ENCODE measurements around the gene TMEM11. TPM values are rescaled to one million over a fixed set of nuclear protein-coding genes. Genes with fewer than 3 reads are reported as not detected.

Gene TMEM11
- total and polyA plus RNA-seq, 2 of the 8 experiments (the other 6 are each of a cell fraction or from before 2014, with no cell fraction given): 33.3 to 90.4 TPM

DNA sequence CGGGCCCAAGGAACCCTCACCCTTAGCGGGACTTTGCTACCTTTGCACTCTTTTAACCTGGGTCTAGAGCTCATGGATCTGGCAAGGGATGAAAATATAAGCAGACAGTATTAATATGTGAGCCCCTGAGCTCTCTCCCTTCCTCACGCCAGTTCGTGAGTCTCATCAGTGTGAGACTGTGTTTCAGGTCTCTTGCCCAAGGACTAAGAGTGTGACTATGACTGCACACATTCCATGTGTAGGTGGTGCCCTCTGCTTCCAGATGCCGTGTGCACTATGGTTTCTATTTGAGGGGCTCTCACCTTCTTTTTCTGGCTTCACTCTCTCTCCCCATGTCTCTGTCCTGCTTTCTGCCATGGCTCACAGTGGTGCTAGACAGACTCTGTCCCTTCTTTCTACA lies 46.7 kb downstream of the TMEM11 start:
- no peak overlapping the region for H2BK5ac ChIP-seq (ENCODE audit: low read depth, low read length)
- H4K20me1 ChIP-seq (replicated peaks in 1 of 2; ENCODE audit: control insufficient read depth in 1 of 2, insufficient read depth in 2 of 2, low read length in 2 of 2): no peaks in the 10 kb centered on the region
- no peak overlapping the region for H2BK20ac ChIP-seq (ENCODE audit: low read length)
- no peak overlapping the region for H3K23ac ChIP-seq (ENCODE audit: insufficient read length)
- H3K9ac ChIP-seq (replicated peaks in 1 of 4; ENCODE audit: extremely low read depth in 1 of 4, low read depth in 3 of 4, low read length in 3 of 4): no peak overlapping the region
- no peak overlapping the region for H3K56ac ChIP-seq (replicated peaks; ENCODE audit: insufficient read length, low read depth, low read length)
- H3K36me3 ChIP-seq (ENCODE audit: control insufficient read depth in 2 of 4, insufficient read depth in 4 of 4, low read length in 3 of 4): no peaks in the 10 kb centered on the region
- H3K4me3 ChIP-seq (ENCODE audit: extremely low read depth in 1 of 4, insufficient read depth in 2 of 4, low read depth in 3 of 4, low read length in 4 of 4): no peak overlapping the region
- no peak overlapping the region for H4K5ac ChIP-seq (ENCODE audit: insufficient read length, low read depth, low read length)
- H3K4me2 ChIP-seq (ENCODE audit: insufficient read depth in 1 of 2, low read depth in 2 of 2, low read length in 2 of 2): no peak overlapping the region
- no peaks in the 10 kb centered on the region for H3K27me3 ChIP-seq (replicated peaks in 1 of 4; ENCODE audit: control insufficient read depth in 3 of 4, extremely low read depth in 1 of 4, insufficient read depth in 3 of 4, low read length in 3 of 4)
- no peak overlapping the region for H3K4ac ChIP-seq (replicated peaks; ENCODE audit: insufficient read length, low read depth, low read length)
- no peak overlapping the region for H2BK15ac ChIP-seq (ENCODE audit: low read length)
- no peak overlapping the region for H2AK5ac ChIP-seq (ENCODE audit: low read depth, low read length)
- no peaks in the 10 kb centered on the region for H3K4me1 ChIP-seq (replicated peaks in 1 of 4; ENCODE audit: control insufficient read depth in 3 of 4, insufficient read depth in 4 of 4, low read length in 3 of 4)
- H3K23me2 ChIP-seq (ENCODE audit: low read depth, low read length): no peaks in the 10 kb centered on the region
- no peak overlapping the region for H4K8ac ChIP-seq (ENCODE audit: extremely low read depth, insufficient read depth, low read length)
- H3K27ac ChIP-seq (ENCODE audit: low read depth, low read length): no peak overlapping the region
- no peak overlapping the region for H2BK12ac ChIP-seq (ENCODE audit: low read depth, low read length)
- ChIA-PET POLR2A (ENCODE audit: partially characterized antibody) (no interaction called here), CTCF (ENCODE audit: partially characterized antibody) (interaction anchor here (0.7 to 1.4 kb wide), 4 partner anchors 9 to 112 kb away, joined by 3 read pairs; no protein-coding TSS in a partner anchor)
- 90% methylated on average over 5 of the region's 5 CpGs; no CpG with 5 or more reads in 1 of the 2 experiments for WGBS, 2 experiments (ENCODE audit: extremely low coverage in 1 of 2, insufficient coverage in 1 of 2, insufficient read length in 1 of 2, insufficient replicate concordance in 2 of 2, low coverage in 1 of 2, low lambda C conversion rate in 2 of 2, missing lambda C conversion rate in 1 of 2)
- H3K18ac ChIP-seq (ENCODE audit: extremely low read depth, low read length): no peak overlapping the region
- no peak overlapping the region for H3K14ac ChIP-seq (ENCODE audit: insufficient read length)
- H4K91ac ChIP-seq (replicated peaks; ENCODE audit: insufficient read length, low read length): no peak overlapping the region
- TF ChIP-seq ATF3 (IDR thresholded peaks at IDR 0.05; ENCODE audit: insufficient read depth, low read depth, low read length) (no peak), BACH1 (IDR thresholded peaks at IDR 0.05; ENCODE audit: low read length) (no peak), JUN (IDR thresholded peaks at IDR 0.05; ENCODE audit: low read depth, low read length) (no peak), SUZ12 (IDR thresholded peaks at IDR 0.05; ENCODE audit: low read length) (no peak), SIRT6 (IDR thresholded peaks at IDR 0.05; ENCODE audit: low read length) (no peak), SAP30 (IDR thresholded peaks at IDR 0.05; ENCODE audit: insufficient read depth, insufficient replicate concordance, low read length) (no peak), E2F6 (IDR thresholded peaks at IDR 0.05) (no peak), CHD2 (IDR thresholded peaks at IDR 0.05; ENCODE audit: low read length) (no peak), BCL11A (IDR thresholded peaks at IDR 0.05; ENCODE audit: low read depth in 2 of 2, low read length in 2 of 2) (no peak), SIN3A (conservative IDR thresholded peaks at IDR 0.05 in 1 of 2, IDR thresholded peaks at IDR 0.05 in 1 of 2; ENCODE audit: low read depth in 1 of 2, low read length in 2 of 2) (no peak), RBBP5 (IDR thresholded peaks at IDR 0.05; ENCODE audit: borderline replicate concordance, low read depth, low read length) (no peak)
- no peak overlapping the region for H2BK120ac ChIP-seq (replicated peaks; ENCODE audit: low read depth, low read length)
- H3K9me3 ChIP-seq (ENCODE audit: insufficient read depth in 2 of 2, low read depth in 1 of 2, low read length in 1 of 2): no peaks in the 10 kb centered on the region
- FAIRE-seq: no peak
- no peak for DNase-seq (ENCODE audit: low read depth in 1 of 2, low spot score in 2 of 2)
- no peaks in the 10 kb centered on the region; the same call in 1 of the 2 replicates for H3K79me1 ChIP-seq (ENCODE audit: low read depth, low read length)
- H3K79me2 ChIP-seq (ENCODE audit: control insufficient read depth in 1 of 2, insufficient read depth in 2 of 2, low read length in 2 of 2): no peaks in the 10 kb centered on the region
- no peak overlapping the region for H2AFZ ChIP-seq (ENCODE audit: low read length)

Data from H1 (cell line).